ENCODE data around the gene TRMT61A. TPM values are rescaled to one million over a fixed set of nuclear protein-coding genes. Genes with fewer than 3 reads are reported as not detected.
"Not testable (repeated sequence)": the region's sequence is repeated elsewhere in the genome, so short reads cannot be mapped to it uniquely, and the experiment has no call there.

TRMT61A gene
- polyA plus RNA-seq, 12 donors, result 5.2 to 11.6 (median 5.9) TPM; not detected in 1

DNA sequence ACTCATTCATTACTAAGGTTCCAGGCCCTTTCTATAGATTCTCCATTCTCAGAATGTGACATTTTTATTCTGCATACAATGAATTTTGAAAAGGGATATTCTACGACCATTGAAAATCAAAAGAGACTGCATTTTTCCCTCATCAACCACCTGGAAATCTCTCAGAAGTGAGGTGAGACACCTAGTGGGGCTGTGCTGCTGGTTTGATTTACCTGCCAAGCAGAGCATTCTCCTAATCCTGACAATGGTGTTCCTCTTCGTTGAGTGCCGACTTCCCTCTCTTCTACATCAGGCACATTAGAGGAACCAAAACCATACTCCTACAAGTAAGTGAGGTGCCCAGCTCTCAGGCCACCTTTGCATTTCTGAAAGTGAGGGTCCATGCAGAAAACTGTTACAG is 21.2 kb upstream of the TRMT61A start:
- no peak for DNase-seq

DNA sequence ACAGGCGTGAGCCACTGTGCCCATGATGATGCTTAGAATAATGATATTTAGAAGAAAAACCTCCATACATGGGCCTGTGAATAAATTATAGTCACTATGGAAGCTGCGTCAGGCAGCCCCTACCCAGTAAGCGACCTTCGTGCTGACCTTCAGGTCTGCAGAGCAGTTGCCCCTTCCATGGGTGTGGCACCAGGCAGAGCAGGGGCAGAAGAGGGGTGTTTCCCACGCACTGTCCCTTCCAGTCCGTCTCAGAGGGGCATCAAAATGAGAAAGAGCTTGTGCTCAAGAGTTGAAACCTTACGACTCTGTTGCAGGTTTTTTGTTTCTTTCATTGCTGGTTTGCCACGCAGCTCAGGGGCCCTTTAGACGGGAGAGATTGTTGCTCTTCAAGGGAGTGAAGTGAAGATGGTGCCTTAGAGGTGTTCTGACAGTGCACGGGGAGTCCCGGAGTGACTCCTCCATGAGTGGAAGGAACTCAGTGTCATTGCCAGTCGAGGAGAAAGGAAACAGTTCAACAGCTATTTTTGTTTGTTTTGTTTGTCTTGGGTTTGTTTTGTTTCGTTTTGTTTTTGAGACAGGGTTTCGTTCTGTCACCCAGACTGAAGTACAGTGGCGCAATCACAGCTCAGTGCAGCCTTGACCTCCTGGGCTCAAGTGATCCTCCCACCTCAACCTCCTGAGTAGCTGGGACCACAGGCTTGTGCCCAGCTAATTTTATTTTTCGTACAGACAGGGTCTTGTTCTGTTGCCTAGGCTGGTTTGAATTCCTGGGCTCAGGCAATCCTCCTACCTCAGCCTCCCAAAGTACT is 20.3 kb upstream of the TRMT61A start:
- DNase-seq, result no peak

DNA sequence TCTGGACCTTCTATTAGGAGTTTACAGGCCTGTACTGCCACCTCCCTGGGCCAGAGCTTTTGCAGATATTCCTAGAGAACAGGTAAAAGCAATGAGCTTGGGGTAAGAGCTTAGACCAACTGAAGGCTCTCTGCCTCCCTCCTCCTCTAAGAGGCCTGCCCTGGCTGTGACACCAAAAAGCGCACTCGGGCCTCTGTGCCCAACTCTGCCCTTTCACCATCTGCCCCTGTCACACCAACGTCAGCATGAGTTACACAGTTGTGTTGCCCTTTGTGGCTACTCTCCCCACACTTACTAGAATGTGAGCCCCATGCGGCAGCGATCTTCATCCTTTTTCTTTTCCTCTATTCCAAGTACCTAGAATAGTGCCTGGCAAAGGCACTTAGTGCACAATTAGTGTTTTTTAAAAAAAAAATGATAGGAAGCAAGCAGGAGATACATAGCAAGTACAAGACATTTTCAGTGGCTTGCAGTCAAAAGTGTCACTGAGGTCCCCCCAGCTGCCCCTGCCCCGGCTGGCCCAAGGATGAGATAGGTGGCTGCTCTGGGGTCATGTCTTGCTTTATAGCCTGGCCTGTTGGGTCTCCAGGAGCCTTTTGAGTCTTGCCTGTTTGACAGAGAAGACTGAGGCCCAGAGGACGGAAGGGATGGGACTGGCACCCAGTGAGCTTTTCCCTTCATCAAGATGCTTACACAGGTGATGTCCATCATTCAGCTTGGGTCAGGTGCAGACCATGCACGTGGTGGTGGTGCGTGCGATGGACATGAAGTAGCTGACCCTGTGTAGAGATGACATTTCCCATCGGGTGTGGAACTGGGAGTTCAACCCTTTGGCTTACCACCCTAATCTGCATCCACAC is 18.9 kb upstream of the TRMT61A start:
- no peak for DNase-seq

DNA sequence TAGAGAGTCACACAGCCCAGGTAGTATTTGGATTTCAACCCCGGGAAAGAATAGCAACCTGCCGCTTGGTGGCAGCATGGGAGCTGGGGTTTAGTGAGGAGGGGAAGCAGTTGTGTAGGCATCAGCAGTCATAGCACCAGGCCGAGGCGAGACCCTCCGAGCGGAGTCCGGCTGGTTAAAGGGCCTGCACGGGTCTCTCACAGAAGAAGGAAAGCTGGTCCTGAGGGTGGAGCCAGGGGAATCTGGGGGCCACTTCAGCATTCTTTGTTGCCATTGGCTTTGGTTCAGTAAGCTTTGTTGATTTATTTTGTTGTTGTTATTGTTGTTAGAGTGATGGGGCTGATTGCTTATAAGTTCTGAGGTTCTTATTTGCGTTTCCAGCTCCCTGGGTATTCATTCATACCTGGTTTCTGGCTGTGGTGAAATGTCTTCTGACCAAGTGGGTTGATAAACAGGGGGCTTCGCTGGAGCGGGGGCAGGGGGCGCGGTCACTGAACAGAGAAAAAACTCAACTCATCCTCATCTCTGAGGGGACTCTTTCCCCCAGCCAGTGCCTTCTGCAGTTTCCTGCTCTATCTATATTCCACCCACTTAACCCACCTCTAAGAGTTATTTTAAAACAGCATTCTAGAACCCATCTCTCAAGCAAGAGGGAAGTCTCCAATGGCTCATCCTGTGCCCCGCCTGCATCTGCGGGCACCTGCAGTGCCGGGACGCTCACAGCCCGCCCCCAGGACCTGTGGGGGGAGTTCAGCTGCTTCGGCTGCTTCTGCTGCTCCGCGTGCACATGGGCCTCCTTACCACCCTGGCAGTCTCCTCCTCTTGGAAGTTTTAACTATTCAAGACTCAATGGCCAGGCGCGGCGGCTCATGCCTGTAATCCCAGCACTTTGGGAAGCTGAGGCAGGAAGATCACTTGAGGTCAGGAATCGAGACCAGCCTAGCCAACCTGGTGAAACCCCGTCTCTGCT is 18.0 kb upstream of the TRMT61A start:
- no peak for DNase-seq

DNA sequence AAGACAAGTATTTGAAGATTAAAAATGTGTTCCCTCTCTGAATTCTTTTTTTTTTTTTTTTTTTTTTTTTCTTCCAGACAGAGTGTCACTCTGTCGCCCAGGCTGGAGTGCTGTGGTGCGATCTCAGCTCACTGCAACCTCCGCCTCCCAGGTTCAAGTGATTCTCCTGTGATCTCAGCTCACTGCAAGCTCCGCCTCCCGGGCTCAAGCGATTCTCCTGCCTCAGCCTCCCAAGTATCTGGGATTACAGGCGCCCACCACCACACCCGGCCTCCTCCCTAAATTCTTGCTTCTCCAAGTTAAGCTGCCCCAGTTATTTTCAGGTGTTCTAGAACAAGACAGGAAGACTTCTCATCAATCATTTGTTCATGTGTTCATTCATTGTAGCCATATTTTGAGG is 16.8 kb upstream of the TRMT61A start:
- DNase-seq, result not testable (repeated sequence)

DNA sequence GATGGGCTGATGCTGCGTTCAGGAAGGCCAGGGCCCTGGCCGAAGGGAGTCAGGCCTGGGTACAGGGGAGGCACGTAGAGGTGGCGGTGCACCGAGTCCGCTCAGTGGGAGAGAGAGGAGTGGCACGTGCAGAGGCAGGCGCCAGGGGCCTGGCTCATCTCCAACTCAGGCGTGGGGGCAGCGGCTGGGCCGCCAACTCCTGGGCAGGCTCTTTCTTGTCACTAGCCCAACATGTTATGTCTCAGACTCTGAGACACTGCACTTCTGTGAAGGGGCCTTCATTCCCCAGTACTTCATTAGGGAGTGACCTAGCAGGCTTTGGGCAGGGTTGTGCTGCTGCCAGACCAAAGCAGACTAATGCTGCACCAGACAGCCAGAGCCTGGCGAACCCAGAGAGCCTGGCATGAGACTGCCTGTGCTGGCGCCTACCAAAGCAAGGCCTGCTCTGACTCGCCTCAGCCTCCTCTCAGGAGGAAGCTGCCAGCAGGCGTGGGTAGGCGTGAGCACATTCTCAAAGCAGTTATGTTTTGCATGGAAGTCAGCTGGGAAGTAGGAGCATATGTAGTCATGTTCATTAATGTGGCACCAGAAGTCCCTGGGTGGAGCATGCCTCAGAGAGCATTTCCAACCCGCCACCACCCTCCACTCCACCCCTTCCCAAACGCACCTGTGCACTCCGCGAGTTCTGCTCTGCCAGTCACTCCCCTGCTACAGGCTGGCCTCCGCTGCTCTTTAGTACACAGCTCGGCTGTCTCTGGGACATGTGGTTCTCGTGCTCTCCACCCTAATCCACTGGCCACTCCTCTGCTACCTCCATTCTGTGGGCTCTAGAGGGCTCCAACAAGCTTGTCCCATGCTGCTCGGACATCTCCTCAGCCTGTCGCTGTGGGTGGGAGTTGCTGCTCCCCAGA is 16.0 kb upstream of the TRMT61A start:
- no peak for DNase-seq

DNA sequence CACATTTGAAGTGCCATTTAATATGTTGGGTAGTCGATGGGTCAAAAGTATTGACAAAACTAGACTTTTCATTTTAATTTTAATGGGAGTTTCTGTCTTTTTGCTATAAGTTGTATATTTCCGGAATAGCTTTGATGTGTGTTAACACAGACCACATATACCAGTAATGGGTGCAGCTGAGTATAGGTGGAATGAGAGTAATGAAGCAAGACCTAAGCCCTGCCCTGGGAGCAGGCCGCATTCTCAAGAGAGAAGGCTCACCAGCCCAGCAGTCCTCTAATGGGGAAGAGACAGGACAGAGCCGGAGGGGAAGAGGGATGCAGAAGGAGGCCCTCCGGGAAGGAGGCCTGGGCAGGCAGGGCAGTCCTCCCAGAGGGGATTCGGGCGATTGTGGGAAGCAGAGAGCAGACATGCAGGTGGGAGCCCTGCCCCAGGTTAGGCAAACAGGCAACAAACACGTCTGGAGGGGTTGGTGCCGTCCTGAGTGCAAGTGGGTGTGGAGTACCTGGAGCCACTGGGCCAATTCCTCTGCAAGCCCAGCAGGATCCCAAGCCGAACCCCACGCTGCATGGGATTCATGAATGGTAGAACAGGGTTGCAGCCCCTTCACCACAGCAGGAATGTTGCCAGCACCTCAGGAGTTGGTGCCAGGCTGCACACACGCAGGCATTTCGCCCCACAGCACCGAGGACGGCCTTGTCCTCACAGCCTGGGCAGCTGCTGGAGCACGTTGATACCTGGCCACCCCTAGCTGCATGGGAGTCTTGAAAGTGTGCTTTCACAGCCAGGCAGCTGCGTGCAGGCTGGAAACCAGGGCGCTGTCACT is 14.2 kb upstream of the TRMT61A start:
- no peak for DNase-seq

DNA sequence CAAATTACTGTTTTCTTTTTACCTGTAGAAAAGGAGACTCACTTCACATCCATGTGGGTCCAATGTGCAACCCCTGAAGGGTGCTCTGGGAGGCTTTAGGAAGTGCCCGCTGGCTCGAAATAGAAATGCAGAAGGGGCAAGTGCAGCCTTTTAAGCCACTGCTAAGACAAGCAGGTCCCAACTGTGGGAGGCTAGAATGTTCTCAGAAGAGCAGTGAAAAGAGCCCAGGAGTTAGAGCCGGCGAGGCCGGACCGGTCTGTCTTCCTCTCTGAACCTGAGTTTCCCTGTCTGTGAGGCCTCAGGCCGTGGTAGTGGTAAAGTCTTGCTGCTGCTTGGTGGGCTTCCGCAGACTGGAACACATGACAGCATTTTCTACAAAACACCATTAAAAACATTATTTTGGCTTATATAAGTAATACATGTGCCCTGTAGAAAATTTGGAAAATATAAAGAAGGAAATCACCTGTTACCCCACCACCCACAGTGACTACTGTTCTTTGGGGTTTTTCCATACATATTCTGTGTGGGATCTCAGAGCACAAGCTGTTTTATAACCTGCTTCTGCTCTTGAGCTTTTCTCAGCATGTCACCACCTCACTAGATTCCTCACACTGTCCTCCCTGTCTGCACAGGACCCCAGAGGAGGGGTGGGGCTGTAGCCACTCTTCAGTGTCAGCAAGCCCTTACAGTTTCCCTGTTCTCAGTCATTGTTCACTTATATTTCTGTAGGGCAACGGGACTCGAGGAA is 12.4 kb upstream of the TRMT61A start:
- DNase-seq, result no peak

DNA sequence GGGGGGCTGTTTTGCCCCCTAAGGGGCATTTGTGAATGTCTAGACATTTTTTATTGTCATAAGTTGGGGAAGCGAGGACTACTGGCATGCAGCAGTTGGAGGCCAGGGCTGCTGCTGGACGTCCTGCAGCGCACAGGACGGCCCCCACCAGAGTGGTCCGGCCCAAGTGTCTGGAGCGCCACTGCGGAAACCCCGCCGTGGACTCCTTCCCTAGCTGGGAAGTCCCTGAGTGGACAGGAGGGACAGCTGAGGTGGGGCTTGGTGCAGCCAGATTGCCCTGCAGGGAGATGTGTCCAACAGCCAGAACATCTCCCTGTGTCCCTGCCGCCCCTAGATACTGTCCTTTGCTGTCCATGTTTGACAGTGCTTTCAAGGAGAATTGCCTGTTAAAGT is 11.8 kb upstream of the TRMT61A start:
- no peak for DNase-seq

DNA sequence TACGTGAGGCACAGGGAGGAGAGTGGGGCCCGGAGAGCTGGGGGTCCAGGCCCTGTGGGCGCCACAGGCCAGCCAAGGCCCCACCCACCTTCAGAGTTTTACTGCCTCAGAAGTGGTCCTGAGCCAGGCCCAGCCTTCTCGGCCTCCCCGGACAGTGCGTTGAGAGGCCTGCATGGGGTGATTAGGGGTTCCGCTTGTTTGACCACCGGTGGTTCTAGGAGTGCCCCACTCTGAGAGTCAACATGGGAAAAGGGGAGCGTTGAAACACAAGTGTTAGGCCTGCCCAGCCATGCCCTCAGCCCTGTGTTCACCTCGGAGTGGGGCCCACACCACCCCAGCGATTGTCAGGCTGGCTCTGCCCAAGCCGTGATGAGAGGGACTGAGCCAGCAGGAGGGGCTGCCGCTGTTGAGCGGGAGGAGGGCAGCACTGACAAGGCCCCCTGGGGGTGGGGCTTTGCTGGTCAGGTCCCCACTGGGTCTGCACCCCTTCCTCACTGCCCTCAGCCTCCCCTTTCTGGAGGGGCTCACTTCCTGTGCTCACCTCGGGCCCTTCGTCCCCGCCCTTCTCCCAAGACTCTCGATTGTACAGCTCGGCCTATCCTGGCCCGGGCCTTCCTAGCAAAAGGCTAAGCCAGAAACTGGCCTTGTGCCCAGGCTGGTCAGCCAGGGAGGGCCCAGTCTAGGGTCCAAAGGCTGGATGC is 11.1 kb upstream of the TRMT61A start:
- no peak for DNase-seq

DNA sequence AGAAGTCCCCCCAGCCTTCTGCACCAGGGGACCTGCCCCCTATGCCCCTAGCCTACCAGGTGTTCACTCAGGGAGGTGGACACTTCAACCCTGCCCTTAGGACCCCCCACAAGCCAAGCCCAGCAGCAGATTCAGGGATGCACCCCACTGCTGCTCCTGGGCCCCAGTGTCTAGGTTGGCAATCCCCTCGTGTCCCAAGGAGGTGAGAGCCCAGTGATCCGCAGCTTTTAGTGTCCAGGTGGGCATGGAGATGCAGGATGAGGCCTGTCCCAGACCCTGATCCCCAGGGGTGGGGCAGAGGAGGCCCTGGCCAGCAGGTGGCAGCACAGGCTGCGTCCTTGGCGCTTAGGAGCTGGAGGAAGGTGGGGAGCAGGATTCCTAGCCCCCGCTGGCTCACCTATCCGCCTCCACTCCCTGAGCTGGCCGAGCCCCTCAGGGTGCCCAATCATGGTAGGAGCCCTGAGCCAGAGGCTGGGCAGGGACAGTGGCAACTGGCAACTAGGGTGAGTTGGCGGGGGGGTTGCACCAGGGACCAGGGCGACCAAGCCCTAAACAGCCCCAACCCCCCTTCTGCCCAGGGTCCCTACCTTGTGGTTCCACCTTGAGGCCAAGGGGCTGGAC is 10.5 kb upstream of the TRMT61A start:
- no peak for DNase-seq

DNA sequence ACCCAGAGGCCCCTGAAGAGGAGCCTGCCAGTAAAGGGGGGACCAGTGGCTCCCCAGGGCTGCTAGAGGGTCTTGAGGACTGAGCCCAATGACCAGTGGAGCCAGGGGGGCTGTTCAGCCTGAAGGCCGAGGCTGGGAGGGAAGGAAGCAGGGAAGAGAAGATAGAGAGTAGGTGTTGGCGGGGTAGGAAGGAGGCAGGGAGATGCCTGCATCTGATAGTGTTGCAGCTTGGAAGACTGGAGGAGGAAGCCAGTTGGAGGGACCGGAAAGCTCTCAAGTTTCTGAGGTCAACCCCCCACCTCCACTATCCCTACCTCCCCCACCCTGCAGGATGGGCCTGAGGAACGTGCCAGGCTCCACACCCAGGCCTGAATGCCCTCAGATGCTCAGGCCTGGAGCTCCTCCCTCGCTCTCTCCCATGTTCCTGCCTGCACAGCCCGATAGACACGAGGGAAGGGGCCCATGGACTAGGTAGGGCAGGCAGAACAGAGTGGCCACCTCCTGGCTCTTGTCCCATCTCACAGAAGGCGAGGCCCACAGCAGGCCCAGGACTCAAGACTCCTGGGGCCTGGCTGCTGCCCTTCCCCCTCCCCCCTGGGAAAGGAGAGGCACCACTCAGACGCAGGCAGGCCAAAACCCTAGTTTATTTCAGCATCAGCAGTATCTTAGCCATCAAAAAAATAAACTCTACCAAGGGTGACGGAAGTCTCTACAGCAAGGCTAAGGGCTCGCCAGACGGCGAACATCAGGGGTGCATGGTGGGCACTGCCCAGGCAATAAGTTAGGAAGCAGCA is 9.8 kb upstream of the TRMT61A start:
- DNase-seq, result no peak

DNA sequence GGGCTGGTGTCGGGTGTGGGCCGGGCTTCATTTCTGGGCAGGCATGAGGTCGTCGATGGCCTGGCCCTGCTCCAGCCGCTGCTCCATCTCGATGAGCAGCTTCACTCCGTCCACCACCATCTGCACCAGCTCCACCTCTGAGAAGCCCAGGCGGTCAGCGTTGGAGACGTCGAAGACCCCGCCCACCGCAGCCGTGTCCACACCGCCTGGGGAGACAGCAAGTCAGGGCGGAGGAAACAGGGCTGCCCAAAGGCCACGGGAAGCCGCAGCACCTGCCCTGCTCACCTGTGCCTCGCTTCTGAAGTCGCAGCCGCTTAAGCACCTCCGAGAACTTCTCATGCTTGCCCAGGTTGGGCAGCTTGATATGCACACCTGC is 9.2 kb upstream of the TRMT61A start:
- DNase-seq, result no peak

DNA sequence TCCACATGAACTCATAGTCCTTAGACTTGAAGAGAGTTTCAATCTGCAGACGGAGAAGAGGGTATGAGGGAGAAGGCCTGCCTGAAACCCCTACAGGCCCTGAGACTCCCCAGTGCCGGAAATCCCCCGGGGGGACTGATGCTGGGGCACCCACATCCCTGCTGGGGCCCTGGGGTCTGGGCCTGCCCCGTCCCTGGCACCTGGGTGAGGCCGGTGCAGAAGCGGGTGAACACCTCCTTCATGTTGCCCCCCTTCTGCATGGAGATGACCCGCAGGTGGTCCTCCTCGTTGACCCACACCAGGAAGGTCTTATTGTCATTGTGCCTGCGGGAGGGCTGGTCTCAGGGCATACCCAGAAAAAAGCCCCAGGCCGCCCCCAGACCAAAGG is 8.7 kb upstream of the TRMT61A start:
- no peak for DNase-seq

DNA sequence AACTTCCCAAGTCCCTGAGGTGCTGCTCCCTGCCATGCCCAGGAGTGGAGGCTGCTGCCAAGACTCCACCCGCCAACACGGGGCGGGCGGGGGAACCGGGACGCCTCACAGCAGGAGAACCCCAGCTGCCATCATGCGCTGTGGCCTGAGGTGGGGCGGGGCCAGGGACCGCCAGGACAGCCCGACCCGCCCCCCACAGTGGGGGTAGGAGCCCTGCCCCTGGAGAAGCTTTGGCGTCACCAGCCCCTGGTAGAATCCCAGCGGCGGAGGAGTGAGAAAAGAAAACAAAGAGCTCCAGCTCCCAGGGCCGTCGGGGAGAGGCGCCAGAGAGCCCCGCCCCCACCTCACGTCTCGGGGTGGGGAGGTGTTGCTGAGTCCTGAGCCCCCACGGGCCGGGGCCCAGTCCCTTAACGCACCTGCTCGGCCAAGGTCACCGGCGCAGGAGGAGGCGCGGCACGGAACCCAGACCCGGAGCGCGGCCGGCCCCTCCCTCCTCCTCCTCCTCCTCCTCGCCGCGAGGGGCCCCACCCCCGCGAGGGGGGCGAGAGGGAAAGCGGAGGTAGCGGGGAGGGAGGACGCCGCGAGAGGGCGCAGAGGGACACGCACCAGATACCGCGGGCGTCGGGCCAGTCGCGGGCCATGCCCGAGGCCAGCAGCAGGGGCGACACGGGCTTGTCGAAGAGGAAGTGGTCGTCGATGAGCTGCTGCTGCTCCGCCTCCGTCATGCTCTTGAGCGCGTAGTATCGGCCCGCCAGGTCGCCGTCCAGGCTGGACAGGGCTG is 8.1 kb upstream of the TRMT61A start:
- peak; percentile 76 for DNase-seq

DNA sequence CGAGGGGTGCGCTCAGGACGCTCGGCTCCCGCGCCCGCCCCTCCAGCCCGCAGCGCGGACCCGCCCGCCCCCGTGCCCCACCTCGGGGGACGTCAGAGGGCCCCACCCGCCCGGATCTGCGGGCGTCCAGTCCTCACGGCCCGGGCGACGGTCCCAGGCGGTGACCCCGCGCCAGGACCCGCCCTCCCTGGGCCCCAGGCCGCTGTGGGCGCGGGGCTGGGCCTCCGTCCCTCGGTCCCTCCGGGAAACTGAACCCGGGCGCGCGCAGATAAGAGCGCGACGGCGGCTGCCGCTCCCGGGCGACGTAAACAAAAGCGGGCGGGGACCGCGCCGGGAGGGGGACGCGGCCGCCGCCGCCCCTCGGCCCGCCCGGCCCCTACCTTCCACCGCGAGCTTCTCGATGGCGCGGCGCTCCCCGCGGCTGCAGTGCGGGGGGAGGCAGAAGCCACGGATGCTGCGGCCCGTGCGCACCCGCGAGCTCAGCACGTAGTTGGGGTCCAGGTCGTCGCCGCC is 7.5 kb upstream of the TRMT61A start:
- DNase-seq, result no peak

Data from muscle of arm (tissue), 12 donors.